HG02943 (cell line): ENCODE data around the gene COL27A1.

ENCODE experiments used
- ATAC-seq: cut with Tn5 transposase; IDR thresholded peaks from one replicate; pipeline ENCODE4 v1.9.1; 2021; ENCODE audit warnings: mild to moderate bottlenecking, low read depth, moderate library complexity; ENCODE audit not compliant: unreplicated experiment

COL27A1 gene

DNA sequence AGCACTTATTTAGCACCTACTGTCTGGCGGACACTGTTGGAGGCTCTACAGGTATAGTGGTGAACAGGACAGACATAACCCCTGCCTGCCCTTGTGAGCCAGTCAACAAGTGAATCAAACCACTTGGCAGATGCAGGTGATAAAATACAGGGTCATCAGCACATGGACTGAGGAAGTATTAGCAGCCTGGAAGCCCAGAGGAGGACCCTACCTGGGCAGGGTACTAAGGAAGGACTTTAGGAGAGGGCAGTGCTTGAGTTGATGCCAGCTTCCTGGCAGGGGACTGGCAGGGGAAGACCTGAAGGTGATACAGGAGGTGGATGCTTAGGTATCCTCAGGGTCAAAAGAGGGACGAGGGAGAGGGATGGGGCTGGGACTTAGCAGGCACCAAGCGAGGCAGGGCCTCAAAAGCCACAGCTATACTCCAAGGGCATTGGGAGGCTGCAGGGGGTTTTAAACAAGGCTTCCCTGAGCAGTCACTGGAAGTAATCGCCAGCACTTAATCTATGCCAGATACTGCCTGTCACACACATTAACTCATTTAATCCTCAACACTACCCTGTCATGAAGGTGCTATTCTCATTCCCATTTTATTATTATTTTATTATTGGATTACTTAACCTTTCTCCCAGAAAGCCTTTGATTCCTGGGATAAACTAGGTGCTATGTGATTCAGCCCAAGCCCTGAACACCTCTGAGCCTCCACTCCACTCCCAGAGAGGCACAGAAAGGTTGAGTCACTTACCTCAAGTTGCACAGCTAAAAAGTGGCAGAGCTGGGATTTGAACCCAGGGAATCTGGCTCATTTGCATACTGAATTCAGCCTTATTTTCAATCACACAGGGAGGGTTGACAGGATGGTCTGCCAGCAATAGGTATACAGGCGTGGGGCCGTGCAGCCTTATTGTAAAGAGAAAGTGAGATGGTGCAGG is 103.8 kb downstream of the COL27A1 start:
- ATAC-seq, result no peak

DNA sequence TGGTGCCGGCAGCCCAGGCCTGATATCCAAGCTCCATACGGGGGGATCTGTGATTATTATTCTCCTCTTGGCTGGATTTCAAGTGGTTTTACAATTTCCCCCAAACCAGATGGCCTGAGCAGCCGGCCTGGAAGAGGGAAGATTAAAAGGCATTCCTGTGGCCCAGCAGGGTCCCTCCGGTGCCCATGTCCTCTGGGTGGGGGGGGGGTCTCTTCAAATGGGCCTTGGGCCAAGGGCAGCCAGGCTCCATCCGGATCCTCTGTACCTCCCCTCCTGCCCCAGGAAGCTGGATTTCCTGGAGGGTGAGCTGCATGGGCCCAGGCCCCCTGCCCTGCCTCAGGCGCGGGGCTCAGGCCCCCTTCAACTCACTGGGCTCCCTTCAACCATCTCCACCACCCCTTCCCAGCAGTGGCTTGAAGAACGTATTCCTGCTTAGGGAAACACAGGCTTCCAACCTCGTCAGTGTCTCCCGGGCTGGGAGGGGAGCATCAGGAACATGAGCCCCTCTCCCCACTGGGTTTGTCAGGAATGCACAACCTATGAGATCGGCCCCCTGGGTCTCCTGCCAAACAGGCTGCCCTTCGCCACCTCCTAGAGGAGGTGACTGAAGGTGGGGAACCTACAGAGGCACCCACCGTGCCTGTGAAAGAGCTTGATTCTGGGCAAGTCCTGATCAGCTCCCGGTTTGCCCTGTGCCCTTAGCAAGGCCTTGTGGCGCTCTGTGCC is 104.6 kb downstream of the COL27A1 start:
- ATAC-seq, result no peak

DNA sequence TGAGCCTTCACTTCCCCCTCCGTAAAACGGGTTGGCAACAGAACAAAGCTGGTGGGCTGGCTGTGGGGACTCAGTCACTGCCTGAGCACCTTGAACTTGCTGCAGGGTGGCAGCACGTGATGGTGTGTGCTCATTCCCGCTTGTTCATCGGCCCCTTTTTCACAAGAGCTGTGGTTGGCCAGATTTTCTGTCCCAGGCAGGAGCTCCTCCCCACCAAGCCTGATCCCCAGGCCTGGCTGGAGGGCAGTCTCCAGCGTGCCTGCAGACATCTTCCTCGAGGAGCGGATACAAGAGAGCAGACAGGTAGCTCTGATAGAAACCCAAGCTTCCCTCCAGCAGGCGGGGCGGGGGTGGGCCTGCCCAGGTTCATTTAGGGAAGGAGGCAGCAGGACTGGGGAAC is 105.7 kb downstream of the COL27A1 start:
- ATAC-seq, result no peak

- ATAC-seq, result no peak
Measured at GRCh38 chr9:114261987-114262386, 106.7 kb downstream of the COL27A1 start.

- no peak for ATAC-seq
Measured at GRCh38 chr9:114263853-114264510, 108.6 kb downstream of the COL27A1 start.

GRCh38 chr9:114264806-114265550 is 109.6 kb downstream of the COL27A1 start:
- ATAC-seq, result no peak

GRCh38 chr9:114266969-114267368 is 111.6 kb downstream of the COL27A1 start:
- no peak for ATAC-seq

- ATAC-seq, result no peak
Measured at GRCh38 chr9:114269023-114269422, 113.7 kb downstream of the COL27A1 start.

DNA sequence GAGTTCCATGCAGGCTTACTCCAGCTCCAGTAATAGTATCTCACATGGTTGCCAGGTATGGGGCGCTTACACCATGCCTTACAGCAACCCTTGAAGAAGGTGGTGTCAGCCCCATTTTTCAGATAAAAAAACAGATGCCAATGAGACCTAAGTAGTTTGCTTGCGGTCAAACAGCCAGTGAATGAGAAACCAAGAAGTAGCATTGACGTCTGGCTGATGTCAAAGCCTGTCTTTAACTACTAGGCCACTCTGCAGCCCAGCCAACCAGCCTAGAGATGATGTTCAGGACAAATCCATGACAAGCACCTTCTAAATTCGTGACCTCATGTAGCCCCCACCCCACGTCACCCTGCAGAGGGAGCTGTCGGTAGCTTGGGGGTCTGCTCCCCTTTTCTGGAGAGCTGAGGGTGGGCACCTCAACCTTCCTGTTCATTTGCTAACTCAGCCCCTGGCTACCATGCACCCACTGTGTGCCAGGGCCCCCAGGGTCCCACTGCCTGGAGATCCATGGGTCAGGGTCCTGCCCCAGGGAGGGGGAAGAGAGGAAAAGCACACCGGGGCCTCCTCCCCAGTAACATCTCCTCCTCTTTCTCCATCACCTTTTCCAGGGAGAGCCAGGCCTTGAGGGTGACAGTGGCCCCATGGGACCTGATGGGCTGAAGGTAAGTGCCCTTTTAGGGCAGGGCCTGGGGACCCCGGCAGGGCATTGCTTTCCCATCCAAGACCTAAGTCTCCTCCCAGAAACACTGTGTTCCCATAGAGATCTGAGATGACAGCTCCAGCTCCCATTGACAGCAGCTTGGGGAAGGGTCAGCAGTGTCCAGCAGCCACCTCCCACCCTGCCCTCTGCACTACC is 115.0 kb downstream of the COL27A1 start:
- no peak for ATAC-seq

DNA sequence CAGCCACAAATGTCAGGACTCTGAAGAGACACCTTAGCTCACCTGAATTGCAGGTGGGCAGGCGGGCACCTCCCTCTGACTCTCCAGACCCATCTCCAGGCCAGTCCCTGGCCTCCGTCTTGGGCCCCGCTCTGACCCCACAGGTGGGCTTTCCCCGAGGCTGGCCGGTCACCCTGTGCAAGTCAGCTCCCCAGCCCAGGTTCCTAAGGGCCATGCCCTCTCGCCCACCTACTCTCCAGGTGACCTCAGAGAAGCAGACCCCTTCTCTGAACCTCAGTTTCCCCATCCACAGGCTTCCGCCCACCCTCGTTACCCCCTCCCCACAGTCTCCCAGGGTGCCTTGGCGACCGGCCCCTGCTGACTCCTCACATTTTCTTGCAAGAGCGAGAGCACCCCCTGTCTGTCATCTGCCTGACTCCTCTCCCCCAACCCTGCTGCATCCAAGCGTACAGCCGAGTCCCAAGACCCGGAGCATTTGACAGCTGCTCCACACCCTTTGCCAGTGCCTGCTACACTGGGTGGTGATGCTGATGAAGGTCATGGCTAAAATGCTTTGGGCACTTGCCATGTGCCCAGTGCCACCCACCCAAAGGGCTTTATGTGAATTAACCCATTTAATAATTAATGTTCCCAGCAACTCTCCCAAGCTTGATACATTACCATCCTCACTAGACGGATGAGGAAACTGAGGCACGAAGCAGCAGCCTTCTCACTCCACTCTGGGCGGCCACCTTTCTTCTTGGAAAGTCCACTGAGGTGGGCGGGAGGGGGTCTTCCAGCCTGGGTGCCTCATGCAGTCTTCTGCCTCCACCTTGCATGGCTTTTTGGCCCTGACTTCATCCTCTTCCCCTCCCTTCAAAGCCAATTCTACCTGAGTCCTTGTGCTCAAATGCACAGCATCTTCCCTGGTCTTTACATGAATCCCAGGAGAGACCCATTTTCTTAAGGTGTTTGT is 116.5 kb downstream of the COL27A1 start:
- no peak for ATAC-seq

DNA sequence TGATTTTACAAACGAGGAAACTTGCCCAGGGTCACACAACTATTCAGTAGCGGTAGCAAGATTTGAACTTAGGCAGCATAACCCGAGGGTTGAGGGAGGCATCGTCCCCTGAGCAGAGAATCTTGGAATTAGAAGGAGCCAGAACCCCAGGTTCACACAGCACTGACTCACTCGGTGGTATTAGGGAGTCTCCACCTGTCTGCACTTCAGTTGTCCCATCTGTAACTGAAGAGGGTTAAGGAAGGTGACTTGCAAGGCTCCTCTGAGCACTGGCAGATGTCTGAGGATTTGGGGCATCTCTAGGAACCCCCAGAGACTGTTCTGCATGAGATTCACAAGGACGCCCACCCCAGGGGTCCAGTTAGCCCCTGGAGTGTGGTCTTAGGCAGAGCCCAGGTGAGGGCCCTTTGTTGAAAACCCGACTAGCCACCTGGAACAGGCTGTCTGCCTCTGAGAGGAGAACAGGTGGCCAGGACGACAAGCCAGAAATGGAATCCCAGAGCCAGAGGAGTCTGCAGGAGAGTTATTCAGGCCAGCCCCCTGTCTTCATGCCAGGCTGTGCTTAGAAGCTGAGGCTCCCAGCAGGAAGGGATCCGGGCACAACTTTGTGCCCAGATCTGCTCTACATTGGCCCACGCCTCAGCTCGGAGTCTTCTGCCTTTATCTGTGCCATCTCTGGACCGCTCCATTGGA is 117.5 kb downstream of the COL27A1 start:
- ATAC-seq, result no peak

- ATAC-seq, result no peak
Measured at GRCh38 chr9:114273461-114273881, 118.1 kb downstream of the COL27A1 start.

GRCh38 chr9:114274217-114274616 is 118.9 kb downstream of the COL27A1 start:
- no peak for ATAC-seq

DNA sequence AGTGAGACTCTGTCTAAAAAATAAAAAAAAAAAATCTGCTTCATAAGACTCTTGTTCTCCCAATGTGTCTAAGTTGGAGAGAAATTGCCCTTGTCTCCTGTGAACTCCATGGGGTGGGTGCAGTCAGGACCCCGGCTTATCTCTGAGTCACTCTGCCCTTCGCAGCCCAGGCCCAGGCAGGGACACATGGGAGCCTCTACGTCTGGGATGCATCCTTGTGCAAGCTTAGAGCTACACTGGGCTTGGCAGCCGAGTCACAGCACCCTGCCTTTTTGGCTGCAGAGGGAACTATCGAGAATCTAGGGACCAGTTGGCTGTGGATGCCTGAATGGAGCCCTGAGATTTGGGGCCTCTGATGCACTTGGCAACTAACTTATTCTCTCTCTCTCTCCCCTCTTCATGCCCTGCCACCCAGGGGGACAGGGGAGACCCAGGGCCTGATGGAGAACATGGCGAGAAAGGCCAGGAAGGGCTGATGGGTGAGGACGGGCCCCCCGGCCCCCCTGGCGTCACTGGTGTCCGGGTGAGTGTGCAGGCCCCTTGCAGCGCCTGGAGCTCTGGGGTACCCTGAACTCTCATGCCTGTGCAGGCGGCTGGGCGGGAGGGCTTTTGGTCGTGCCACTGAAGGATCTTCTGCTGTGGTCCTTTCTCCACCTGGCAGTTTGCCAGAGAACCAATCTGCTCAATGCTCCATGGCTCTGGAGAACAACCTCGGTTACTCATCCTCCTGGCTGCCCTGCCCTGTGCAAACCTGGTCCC is 120.1 kb downstream of the COL27A1 start:
- ATAC-seq, result no peak

DNA sequence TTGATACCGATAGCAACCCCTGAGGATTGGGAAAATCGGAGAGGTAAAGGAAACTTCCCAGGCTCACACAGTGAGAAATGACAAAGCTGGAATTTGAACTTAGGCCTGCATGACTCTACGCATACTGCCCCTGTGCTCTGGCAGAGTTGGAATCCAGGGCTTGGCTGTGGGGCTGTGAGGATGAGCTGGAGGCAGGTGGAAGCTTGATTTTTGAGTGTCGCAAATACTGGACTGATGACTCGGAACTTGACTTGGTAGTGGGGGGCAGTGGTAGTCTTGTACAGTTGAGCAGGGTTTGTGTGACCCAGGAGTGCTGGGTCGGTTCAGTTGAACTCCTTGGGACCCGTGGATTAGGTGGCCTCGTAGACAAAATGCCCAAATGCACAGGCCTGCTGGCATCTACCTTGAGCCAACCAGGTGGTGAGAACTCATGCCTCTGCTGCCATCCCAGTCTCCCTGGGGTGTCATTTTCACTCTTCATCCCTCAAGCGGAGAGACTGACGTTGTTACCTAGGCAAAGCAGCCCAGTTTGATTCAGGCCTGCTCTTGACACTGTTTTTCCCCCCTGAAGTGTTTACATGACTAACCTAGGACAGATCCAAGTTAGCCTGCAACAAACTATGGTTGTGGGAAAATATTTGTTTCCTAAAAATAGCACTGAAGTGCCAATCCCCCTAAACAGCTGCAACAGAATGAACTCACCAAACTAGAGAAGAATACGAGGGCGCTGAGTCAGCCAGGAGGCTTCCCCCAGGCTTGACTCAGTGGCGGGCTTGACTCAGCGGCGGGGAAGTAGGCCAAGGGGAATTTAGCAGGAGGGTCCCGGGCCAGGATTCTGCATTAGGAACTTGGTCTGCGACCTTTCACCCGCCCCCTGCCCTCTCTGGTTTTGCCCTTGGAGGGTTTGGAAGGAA is 121.8 kb downstream of the COL27A1 start:
- no peak for ATAC-seq

GRCh38 chr9:114278356-114278755 is 123.0 kb downstream of the COL27A1 start:
- no peak for ATAC-seq
